ENCODE data around the gene EDN1. TPM values are rescaled to one million over a fixed set of nuclear protein-coding genes. Genes with fewer than 3 reads are reported as not detected.
"Not testable (repeated sequence)": the region's sequence is repeated elsewhere in the genome, so short reads cannot be mapped to it uniquely, and the experiment has no call there.

EDN1 gene
- total RNA-seq, 4 donors from 2014 or later = 3.6 to 38.4 (median 20.1) TPM

DNA sequence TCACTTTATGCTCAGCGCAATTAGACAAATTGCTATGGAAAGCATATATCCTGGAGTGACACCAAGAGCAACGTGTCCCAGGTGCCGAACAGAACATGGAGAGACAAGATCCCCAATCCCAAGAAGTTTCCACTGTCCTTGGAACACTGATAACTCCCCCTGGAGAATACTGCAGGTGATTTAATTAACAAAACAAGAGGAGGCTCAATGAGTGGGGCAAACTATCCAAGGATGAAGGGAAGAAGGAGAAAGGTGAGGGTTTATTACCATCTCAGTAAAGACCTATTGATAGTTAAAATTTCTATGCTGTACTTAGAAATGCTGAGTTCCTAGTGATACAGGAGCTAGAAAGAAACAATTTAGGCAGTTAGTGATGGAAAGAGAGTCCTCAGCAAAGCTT is 35.7 kb downstream of the EDN1 start:
- ATAC-seq (ENCODE audit: low FRiP score) (no peak), DNase-seq (ENCODE audit: low spot score) (no peak)
- no peak for TF ChIP-seq CTCF (IDR thresholded peaks at IDR 0.05)

GRCh38 chr6:12327391-12327790 is 37.2 kb downstream of the EDN1 start:
- no peak for TF ChIP-seq CTCF (IDR thresholded peaks at IDR 0.05)
- no peak for ATAC-seq (ENCODE audit: low FRiP score)
- no peak for DNase-seq (ENCODE audit: low spot score)

DNA sequence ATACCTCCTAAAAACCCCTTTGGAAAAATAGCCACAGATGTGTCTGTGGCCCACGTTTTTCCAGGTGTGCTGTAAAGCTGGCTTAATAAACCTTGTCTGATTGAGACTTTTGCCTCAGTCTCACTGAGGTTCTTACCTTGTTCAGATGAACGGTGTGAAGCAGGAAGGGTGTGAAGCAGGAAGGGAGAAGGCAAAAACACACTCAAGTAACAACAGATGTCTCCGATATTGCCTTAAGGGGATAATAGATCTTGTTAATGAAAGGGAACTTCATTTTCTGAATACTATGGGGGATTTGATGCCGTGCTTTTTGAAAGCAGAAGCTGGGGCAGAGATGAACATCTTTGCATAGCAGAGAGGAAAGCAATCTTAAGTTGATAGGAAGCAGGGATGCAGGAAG is 37.8 kb downstream of the EDN1 start:
- no peak for ATAC-seq (ENCODE audit: low FRiP score)
- TF ChIP-seq CTCF (IDR thresholded peaks at IDR 0.05) = no peak
- no peak for DNase-seq (ENCODE audit: low spot score)

- no peak for TF ChIP-seq CTCF (IDR thresholded peaks at IDR 0.05)
- DNase-seq (ENCODE audit: low spot score) (no peak), ATAC-seq (ENCODE audit: low FRiP score) (no peak)
Observed at GRCh38 chr6:12328701-12329100, 38.5 kb downstream of the EDN1 start.

- ATAC-seq (ENCODE audit: low FRiP score) (no peak), DNase-seq (ENCODE audit: low spot score) (no peak)
- no peak for TF ChIP-seq CTCF (IDR thresholded peaks at IDR 0.05)
Observed at GRCh38 chr6:12331474-12331873, 41.3 kb downstream of the EDN1 start.

GRCh38 chr6:12331951-12332749 is 42.0 kb downstream of the EDN1 start:
- TF ChIP-seq CTCF (IDR thresholded peaks at IDR 0.05) = no peak
- no peak for ATAC-seq (ENCODE audit: low FRiP score)
- no peak for DNase-seq (ENCODE audit: low spot score)

DNA sequence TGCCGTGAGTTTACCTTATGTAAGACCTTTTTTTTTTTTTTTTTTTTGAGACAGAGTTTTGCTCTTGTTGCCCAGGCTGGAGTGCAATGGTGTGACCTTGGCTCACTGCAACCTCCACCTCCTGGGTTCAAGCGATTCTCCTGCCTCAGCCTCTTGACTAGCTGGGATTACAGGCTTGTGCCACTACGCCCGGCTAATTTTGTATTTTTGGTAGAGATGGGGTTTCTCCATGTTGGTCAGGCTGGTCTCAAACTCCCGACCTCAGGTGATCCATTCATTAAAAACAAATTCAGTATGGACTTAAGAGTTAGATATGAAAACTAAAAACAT is 42.6 kb downstream of the EDN1 start:
- ATAC-seq (ENCODE audit: low FRiP score); DNase-seq (ENCODE audit: low spot score): not testable (repeated sequence)
